GM18873 (cell line): ENCODE data around the gene SH2D3C.
A peak's percentile ranks its signal among the peaks of the same experiment; 100 is the strongest.

ENCODE experiments used
- ATAC-seq: cut with Tn5 transposase; IDR thresholded peaks from one replicate; pipeline ENCODE4 v1.9.1; 2021; ENCODE audit warnings: mild to moderate bottlenecking, moderate library complexity, moderate number of reproducible peaks; ENCODE audit not compliant: unreplicated experiment, low FRiP score

Gene SH2D3C

DNA sequence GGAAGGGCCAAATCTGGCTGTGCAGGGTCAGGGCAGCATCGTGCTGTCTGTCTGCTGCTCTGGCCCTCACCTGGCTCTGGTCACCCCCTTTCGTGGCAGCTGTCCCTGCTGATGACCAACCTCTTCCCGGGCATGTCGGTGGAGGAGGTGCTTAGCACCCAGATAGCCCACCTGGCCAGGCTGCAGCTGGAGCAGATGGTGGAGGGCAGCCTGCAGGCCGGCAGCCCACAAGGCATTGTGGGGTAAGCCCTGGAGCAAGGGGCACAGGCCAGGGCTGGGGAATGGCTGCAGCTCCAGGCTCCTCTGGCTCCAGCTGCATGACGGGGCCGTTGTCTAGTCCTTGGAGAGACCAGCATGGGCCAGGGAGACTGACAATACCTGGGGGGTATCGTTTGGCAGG is 51.6 kb downstream of the SH2D3C start:
- no peak for ATAC-seq

DNA sequence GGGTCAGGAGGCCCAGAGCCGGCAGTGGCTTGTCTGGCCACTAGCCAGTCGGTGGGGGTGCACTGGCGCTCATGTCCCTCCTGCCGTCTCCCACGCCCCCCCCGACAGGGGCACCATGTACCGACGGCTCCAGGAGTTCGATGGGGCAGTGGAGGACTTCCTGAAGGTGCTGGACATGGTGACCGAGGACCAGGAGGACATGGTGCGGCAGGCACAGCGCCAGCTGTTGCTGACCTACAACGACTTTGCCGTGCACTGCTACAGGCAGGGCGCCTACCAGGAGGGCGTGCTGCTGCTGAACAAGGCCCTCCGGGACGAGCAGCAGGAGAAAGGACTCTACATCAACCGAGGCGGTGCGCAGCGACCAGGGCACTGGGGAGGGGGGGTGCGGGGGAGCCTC is 54.5 kb downstream of the SH2D3C start:
- no peak for ATAC-seq

DNA sequence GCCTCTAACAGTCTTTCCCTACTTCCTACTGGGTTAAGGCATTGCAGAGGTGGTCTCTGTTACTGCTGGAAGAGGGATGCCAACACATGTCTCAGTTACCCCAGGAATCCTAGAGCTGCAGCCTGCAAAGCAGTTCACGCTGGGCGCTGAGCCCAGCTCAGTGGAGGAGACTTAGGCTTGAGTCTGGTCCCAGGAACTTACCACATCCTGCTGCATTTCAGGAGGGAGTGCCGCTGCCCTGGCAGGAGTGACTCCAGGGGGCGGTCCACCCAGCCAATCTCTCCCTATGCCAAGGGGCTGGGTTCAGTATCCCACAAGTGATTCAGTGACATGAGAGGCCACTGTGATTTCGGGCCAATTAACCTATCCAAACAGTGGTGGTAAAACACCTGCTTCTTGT is 55.0 kb downstream of the SH2D3C start:
- no peak for ATAC-seq

DNA sequence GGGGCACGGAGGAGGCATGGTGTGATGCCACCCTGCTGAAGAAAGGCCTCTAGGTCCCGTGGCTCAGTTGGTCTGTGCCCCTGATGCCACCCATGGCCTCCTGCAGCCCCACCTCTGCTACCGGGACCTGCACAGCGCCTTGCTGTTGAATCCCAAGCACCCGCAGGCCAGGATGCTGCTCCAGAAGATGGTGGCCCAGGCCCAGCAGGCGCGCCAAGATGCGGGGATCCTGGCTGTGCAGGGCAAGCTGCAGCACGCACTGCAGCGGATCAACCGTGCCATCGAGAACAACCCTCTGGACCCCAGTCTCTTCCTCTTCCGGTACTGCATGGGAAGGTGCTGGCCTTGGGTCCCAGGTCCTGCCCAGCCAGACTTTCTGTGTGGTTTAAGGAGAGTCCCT is 55.5 kb downstream of the SH2D3C start:
- ATAC-seq = no peak

DNA sequence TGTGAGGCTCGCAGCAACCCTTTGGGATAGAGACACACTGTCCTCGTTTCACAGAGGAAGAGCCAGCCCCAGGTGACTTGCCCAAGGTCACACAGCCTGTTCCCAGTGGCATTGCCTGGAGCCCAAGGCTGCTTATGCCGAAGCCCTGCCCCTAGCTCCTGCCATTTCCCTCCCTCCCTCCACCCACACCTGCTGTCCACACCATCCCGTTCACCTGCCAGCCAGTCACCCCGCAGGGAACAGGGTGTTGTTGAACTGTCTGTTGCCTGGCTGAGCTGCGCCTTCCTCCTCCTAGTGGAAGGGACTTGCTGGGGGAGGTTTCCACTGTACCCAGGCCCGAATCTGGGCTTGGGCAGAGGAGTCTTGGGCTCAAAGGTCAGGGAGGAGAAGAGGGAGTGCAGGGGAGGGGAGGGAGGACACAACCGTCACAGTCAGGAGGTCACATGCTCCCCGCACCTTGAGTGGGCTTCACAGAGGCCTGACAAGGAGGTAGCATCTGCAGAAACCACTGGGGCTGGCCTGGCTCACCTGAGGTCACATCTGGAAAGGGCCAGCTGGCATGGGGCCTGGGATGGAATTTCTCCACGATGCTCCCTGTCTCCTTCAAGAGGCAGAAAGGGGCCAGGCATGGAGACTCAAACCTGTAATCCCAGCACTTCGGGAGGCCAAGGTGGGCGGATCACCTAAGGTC is 56.3 kb downstream of the SH2D3C start:
- no peak for ATAC-seq

DNA sequence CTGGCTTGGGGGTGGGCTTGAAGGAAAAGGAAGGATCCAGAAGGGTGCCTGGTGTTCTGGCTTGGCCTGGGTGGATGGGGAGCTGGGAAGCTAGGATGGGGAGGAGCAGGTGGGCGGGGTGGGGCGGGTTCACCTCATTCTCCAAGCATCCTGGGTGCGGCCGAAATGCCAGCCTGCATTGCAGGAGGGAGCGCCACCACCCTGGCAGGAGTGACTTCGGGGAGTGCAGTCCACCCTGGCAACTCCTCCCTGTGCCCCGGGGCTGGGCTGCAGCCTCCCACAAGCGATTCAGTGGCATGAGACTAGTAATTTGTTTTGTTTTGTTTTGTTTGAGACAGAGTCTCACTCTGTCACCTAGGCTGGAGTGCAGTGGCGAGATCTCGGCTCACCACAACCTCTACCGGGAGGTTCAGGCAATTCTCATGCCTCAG is 57.1 kb downstream of the SH2D3C start:
- ATAC-seq = no peak

DNA sequence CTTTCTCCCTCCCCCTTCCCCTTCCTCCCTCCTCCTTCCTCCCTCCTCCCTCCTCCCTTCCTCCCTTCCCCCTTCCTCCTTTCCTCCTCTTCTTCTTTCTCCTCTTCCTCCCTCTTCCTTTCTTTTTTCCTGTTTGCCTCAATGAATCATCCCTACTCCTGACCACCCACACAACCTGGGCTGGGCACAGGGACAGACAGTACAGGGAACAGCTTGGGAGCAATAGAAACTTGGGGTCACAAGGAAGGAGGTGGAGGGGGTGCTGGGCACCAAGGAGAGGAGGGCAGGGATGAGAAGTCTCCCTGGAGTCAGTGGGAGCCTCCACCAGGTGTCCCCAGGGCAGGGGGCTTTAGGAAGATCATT is 57.6 kb downstream of the SH2D3C start:
- no peak for ATAC-seq

DNA sequence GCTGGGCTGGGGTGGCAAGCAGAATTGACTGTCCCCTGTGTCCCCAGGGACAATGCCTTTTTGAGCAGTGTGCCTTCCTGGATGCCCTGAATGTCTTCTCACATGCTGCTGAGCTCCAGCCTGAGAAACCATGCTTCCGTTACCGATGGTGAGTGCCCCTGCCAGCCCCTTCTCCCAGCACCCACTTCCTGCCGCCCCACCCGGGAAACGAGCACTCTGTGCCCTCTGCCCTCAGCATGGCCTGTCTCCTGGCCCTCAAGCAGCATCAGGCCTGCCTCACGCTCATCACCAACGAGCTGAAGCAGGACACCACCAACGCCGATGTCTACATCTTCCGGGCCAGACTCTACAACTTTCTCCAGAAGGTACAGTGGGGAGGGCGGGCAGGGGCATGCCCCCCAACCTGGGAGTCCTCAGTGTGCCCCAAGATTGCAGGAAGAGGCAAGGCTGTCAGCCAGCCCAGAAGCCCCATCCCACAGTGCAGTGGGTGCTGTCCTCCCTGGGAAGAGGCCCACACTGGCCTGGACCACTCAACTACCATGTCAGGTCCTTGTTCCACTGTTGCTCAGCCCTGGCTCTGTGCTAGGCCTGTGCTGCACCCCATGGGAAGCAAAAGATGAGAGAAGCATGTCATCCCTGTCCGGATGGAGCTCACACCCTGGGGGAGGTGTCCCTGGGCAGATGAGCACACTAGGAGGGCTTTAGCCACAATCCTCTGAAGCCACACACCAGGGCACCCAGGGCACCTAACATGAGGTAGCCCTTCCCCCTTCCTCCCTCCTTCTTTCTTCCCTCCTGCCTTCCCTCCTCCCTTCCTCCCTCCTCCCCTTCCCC is 58.2 kb downstream of the SH2D3C start:
- no peak for ATAC-seq

DNA sequence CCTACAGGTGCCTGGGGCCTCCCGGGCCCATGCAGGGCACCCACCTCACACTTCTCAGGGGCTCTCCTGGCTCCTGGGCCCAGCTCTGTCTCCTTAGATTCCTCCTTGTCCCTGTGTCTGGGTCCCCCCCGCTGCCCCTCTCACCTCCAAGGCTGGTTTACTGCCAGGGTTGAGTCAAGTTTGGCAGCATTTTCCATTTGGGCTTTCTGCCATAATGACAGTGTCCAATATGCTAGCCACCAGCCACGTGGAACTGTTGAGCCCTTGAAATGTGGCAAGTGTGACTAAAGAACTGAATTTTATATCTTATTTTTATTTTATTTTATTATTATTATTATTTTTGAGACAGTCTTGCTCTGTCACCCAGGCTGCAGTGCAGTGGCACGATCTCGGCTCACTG is 60.7 kb downstream of the SH2D3C start:
- no peak for ATAC-seq

DNA sequence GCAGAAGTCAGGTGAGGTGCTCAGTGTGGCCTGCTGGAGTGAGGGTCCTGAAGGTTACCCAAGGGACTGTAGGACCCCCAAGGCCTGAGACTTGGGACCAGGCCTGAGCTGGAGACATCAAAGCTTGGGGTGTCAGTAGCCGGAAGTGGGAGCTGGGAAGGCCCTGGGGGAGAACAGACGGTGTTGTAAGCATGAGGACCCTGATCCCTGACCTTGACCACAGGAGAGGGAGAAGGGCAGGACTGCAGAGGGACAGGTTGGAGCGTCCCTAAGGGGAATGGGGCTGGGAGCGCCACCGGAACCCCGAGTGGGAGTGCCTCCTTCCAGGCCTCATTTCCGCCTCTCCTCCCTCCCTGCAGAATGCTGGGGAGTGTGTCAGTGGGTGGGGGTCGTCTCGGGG is 62.1 kb downstream of the SH2D3C start:
- ATAC-seq = no peak

DNA sequence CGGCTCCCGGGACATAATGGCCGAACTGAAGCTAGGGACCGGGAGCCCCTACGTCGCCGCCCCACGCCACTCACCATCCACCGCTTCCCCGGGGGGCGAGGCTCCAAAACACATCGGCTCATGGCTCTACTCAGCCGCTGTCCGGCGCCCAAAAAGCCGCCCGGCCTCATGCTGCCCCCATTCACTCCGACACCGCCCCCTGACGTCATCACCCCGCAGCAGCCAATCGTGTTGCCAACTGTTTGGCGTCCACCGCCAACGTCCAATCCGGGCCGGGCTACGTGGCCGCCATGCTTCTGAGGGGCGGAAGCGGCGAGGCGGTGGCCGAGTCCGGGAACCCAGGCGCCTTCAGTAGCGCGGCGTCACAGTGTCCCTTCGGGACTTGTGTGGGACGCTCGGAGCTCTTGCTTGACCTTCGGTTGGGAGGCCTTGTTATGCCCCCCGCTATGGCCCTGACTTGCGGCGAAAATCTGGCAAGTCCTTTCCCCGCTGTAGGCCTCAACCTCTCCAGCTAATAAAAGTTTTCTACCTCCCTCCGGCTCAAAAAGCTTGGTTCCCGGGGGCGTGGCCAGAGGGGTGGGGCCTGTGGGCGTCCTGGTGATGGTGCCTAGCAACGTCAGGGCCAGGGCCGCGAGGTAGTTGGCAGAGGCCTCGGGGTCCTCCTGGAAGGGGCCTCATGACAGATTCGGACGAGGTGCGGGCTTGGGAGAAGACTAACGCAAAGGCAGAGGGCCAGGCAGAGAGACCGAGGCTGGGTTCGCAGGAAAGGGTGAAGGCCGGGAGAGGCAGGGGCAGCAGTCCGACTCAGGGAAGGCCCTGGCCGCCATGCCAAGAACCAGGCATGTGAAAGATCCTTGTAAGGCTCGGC is 62.8 kb downstream of the SH2D3C start, which contains the start of the genes PTRH1 and TTC16:
Gene PTRH1, minus strand, starts transcription at position 194 of the 868 bp plus-strand sequence. Its CDS starts 24 bp downstream, at position 170.
Gene TTC16, plus strand, starts transcription at position 610 of the 868 bp plus-strand sequence. Its CDS starts 67 bp downstream, at position 677.
- ATAC-seq = peak; percentile 74

DNA sequence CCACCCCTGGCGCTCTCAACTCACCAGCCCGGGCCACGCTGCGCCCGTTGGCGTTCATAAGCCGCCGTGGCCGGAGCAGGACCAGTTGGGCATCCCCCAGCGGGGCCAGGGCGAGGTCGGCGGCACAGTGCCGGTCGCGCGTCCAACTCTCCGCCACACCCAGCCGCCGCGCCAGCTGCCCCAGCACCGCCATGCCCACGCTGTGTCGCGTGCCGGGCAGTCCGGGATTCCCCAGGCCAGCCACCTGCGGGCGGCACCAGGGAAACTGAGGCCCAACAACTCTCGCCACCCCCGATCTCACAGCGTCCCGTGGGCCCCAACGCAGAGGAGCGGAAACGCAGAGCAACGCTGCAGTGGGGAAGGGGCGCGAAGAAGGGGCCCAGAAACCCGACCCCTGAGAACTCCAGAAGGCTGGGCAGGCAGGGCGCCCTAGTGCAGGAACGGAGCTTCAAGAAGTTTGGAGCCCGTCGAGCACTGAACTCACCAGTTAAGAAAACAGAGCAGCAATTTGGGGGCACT is 63.5 kb downstream of the SH2D3C start:
- no peak for ATAC-seq

DNA sequence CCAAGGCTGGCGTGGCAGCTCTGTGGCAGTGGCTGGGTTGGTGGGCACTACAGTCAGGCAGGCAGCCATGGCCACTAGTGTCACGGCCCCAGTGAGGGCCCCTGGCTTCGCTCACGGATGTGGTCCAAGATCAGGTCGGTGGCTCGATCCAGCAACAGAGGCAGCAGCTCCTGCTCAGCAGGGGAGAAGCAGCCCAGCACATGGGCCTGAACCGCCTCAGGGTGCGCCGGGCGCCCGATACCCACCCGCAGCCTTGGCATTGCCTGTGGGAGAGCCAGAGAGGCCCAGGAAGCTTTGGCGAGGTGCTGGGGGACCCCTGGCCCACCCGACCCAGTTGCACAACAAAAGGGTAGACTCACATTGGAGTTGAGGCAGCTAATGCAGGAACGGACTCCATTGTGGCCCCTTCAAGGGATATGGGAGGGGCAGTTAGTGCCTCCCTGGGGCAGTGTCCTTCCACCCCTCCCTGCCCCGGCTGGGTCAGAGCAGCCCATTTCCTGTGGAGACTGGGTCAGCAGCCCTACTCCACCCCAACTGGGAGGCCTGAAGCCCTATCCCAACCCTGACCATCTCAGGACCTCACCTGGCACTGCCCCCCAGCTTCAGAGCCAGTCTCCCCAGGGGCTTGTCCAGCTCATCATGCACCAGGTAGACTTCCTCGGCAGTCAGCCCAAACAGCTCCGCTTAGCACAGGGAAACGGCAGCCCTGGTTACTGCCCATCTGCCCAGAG is 64.3 kb downstream of the SH2D3C start:
- no peak for ATAC-seq

DNA sequence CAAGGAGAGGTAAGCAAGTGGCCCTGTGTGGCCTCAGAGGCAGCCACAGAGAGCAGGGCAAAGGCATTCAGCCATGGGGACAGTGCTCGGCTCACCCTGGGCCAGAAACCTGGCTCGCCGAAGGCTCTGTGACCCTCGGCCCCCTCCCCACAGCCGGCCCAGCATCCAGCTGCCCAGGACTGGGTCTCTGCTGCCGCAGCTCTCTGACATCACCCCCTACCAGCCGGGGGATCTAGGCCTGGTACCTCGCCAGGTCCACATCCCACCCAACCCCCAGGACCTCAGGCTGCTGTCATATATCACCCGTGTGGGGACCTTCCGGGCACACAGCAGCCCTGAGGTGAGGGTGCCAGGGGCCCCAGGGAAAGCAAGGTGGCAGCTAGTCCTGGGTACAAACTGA is 65.6 kb downstream of the SH2D3C start:
- no peak for ATAC-seq

DNA sequence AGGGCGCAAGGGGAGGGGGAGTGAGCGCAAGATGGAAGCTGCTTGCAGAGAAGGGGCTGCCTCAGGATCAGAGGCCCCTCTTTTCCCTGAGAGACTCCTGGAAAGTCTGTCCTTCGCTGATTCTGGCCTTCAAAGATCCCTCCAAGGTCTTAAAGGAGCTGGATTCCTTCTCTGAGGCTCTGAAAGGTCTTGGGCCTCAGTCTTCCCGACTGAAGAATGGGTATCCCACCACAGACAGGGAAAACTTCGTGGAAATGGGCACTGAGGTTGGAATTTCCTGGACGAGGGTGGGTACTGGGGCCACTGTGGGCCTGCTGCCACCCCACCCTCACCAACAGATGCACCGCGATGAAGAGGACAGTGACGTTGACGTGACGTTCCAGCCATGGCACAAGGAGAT is 66.1 kb downstream of the SH2D3C start:
- ATAC-seq = no peak

DNA sequence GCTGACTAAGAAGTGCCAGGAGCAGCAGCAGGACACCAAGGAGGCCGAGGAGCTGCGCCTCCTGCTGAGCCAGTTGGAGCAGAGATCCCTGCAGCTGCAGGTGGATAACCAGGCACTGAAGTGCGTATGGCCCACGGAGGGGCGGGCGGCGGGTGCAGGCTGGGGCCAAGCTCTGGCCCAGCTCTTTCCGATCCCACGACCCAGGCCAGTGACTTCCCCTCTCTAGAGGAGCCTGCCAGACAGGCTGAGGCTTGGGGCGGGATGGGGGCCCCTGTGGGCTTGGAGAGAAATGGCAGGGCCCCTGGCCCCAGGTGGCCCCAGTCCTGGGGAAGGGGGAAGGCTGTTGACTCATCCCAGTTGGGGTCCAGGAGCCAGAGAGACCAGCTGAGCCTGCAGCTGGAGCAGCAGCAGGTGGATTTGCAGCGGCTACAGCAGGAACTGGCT is 66.6 kb downstream of the SH2D3C start:
- ATAC-seq = no peak

DNA sequence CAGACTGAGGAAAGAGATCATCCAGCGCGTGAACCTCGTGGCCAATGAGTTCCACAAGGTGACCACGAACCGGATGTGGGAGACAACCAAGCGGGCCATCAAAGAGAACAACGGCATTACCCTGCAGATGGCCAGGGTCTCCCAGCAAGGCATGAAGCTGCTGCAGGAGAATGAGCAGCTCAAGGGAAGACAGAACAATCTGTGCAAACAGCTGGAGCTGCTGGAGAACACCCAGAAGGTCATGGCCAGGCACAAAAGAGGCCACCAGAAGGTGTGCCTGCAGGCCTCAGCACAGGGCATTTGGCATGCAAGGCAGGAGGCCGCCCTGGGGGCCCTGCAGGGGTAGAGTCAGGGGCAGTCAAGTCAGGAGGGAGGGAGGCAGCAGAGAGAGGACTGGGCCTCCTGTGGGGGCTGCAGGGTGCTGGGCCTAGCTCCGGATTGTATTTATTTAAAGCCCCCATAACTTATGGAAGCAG is 67.2 kb downstream of the SH2D3C start:
- ATAC-seq = no peak

DNA sequence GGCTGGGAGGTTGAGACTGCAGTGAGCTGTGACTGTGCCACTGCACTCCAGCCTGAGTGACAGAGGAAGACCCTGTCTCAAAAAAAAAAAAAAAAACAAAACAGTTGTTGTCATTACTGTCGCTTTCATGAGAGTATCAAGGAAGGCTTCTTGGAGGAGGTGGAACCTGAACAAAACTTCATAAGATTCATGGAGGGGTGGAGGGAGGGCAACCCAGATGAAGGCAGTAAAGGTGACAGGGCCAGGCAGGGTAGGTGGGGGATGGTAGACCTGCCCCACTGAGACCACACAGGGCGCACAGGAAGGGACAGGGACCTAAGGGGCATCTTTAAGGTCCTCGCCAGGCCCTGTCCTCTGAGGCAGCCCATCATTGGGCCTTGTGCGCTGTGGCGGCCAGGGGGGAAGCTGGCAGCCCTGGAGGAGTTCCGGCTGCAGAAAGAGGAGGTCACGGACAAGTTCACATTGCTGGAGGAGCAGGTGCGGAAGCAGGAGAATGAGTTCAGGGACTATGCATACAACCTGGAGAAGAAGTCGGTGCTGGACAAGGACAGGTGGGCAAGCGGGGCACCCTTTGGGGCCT is 68.2 kb downstream of the SH2D3C start:
- no peak for ATAC-seq

DNA sequence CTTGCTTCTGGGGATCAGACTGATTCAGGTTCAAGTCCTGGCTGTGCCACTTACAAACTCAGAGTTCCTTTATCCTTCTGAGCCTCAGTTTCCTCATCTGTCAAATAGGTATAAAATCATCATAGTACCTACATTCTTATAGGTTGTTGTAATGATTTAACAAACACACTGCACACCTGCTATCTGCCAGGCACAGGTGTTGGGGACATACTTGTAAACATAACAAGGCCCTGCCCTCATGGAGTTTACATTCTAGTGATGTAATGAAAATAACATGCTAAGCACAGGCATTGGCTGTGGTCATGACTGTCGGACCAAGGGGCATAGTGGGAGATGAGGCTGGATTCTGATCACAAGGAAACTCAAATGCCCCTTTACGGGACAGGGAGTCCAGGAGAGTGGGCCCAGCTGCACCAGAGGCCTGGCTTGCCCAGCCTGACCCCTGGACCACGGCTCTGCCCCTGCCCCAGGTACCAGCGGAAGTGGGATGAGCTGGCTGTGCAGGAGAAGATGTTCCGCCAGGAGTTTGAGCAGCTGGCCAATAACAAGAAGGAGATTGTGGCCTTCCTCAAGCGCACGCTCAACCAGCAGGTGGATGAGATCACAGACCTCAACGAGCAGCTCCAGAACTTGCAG is 69.4 kb downstream of the SH2D3C start:
- no peak for ATAC-seq
